ENCODE results near the gene ADPRM. TPM values are rescaled to one million over a fixed set of nuclear protein-coding genes. Genes with fewer than 3 reads are reported as not detected.

The ADPRM gene
- total and polyA plus RNA-seq, 2 experiments from 2014 or later, result 6.8 to 8.8 TPM

DNA sequence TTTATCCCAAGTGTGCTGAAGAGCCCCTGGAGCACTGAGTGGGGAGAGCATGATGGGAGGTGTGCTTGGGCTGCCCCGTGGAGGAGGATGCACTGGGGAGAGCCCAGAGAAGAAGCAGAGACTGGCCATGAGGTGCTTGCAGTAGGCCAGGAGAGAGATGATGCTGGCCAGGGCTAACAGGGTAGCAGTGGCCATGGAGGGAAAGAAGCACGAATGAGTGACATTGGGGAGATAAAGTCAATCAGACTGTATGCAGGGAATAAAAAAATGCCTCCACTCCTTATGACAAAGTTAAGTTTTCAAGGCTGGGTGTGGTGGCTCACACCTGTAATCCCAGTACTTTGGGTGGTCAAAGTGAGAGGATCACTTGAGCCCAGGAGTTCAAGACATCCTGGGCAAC, 37.9 kb downstream of the ADPRM start (continued):
- TF ChIP-seq, protein P1, sequence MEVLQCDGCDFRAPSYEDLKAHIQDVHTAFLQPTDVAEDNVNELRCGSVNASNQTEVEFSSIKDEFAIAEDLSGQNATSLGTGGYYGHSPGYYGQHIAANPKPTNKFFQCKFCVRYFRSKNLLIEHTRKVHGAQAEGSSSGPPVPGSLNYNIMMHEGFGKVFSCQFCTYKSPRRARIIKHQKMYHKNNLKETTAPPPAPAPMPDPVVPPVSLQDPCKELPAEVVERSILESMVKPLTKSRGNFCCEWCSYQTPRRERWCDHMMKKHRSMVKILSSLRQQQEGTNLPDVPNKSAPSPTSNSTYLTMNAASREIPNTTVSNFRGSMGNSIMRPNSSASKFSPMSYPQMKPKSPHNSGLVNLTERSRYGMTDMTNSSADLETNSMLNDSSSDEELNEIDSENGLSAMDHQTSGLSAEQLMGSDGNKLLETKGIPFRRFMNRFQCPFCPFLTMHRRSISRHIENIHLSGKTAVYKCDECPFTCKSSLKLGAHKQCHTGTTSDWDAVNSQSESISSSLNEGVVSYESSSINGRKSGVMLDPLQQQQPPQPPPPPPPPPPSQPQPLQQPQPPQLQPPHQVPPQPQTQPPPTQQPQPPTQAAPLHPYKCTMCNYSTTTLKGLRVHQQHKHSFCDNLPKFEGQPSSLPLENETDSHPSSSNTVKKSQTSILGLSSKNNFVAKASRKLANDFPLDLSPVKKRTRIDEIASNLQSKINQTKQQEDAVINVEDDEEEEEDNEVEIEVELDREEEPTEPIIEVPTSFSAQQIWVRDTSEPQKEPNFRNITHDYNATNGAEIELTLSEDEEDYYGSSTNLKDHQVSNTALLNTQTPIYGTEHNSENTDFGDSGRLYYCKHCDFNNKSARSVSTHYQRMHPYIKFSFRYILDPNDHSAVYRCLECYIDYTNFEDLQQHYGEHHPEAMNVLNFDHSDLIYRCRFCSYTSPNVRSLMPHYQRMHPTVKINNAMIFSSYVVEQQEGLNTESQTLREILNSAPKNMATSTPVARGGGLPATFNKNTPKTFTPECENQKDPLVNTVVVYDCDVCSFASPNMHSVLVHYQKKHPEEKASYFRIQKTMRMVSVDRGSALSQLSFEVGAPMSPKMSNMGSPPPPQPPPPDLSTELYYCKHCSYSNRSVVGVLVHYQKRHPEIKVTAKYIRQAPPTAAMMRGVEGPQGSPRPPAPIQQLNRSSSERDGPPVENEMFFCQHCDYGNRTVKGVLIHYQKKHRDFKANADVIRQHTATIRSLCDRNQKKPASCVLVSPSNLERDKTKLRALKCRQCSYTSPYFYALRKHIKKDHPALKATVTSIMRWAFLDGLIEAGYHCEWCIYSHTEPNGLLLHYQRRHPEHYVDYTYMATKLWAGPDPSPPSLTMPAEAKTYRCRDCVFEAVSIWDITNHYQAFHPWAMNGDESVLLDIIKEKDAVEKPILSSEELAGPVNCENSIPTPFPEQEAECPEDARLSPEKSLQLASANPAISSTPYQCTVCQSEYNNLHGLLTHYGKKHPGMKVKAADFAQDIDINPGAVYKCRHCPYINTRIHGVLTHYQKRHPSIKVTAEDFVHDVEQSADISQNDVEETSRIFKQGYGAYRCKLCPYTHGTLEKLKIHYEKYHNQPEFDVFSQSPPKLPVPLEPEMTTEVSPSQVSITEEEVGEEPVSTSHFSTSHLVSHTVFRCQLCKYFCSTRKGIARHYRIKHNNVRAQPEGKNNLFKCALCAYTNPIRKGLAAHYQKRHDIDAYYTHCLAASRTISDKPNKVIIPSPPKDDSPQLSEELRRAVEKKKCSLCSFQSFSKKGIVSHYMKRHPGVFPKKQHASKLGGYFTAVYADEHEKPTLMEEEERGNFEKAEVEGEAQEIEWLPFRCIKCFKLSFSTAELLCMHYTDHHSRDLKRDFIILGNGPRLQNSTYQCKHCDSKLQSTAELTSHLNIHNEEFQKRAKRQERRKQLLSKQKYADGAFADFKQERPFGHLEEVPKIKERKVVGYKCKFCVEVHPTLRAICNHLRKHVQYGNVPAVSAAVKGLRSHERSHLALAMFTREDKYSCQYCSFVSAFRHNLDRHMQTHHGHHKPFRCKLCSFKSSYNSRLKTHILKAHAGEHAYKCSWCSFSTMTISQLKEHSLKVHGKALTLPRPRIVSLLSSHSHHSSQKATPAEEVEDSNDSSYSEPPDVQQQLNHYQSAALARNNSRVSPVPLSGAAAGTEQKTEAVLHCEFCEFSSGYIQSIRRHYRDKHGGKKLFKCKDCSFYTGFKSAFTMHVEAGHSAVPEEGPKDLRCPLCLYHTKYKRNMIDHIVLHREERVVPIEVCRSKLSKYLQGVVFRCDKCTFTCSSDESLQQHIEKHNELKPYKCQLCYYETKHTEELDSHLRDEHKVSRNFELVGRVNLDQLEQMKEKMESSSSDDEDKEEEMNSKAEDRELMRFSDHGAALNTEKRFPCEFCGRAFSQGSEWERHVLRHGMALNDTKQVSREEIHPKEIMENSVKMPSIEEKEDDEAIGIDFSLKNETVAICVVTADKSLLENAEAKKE (CRISPR knock-in tag; IDR thresholded peaks at IDR 0.05), result no peak
- no peak for TF ChIP-seq CREB1 (CRISPR knock-in tag; IDR thresholded peaks at IDR 0.05; ENCODE audit: low read depth)
- TF ChIP-seq POLR2AphosphoS5 (IDR thresholded peaks at IDR 0.05; ENCODE audit: low read depth), result no peak
- no peak for TF ChIP-seq EZH2phosphoT487 (IDR thresholded peaks at IDR 0.05; ENCODE audit: unreplicated experiment)
- no peak for TF ChIP-seq ZNF114 (CRISPR knock-in tag; IDR thresholded peaks at IDR 0.05)
- no peak for TF ChIP-seq EZH2 (IDR thresholded peaks at IDR 0.05; ENCODE audit: low read depth, unreplicated experiment)

- peaks cover 7% of the 10 kb centered on the region; the same call in 2 of the 3 replicates for H3K9me3 Mint-ChIP-seq
- no peaks in the 10 kb centered on the region for H3K36me3 ChIP-seq (ENCODE audit: insufficient read depth)
- H3K4me3 Mint-ChIP-seq, result no peak overlapping the region
- no peak for TF ChIP-seq CTCF (conservative IDR thresholded peaks at IDR 0.05; ENCODE audit: low read depth in 2 of 2)
- no peak for TF ChIP-seq REST (IDR thresholded peaks at IDR 0.05; ENCODE audit: unreplicated experiment)
- no peak for TF ChIP-seq ZNF331 (CRISPR knock-in tag; IDR thresholded peaks at IDR 0.05; ENCODE audit: low read depth)
Measured at GRCh38 chr17:10735821-10736220, 38.4 kb downstream of the ADPRM start.

More at GRCh38 chr17:10735821-10736220, 38.4 kb downstream of the ADPRM start:
- Histone ChIP-seq H3K4me1 (ENCODE audit: insufficient read depth) (peaks cover 6% of the 10 kb centered on the region), H3K9me2 (ENCODE audit: insufficient read depth) (no peaks in the 10 kb centered on the region), H3K4me3 (no peak overlapping the region), H4K20me1 (replicated peaks; ENCODE audit: insufficient read depth) (no peaks in the 10 kb centered on the region), H3K27ac (ENCODE audit: low read depth) (no peak overlapping the region), H2AFZ (no peak overlapping the region), H3K4me2 (no peak overlapping the region), H3K79me2 (replicated peaks; ENCODE audit: insufficient read depth) (no peaks in the 10 kb centered on the region; the same call in 1 of the 2 replicates), H3K27me3 (ENCODE audit: insufficient read depth) (no peaks in the 10 kb centered on the region), H3F3A (replicated peaks; ENCODE audit: low read depth) (no peaks in the 10 kb centered on the region)
- Mint-ChIP-seq H3K27me3 (ENCODE audit: insufficient read depth, low read depth, poor library complexity) (peaks cover 12% of the 10 kb centered on the region), H3K4me1 (peaks cover 29% of the 10 kb centered on the region), H3K36me3 (ENCODE audit: low read depth) (peaks cover 3% of the 10 kb centered on the region), H3K27ac (no peak overlapping the region)
- DNase-seq (ENCODE audit: low spot score) (no peak), ATAC-seq (no peak)
